Myocyte (in vitro differentiated cells): ENCODE results near the gene LBX1. TPM values are rescaled to one million over a fixed set of nuclear protein-coding genes. Genes with fewer than 3 reads are reported as not detected.

Experiments used
- DNase-seq: peaks from one replicate; pipeline ENCODE4 v3.0.0-alpha.2; 2012; ENCODE audit warnings: low read depth
- total RNA-seq: library from RNA; depleted of rRNA; stranded (reverse); fragments of >200 nt; gene quantifications from 2 replicates; pipeline ENCODE4 v1.2.3, GENCODE V29; 2014

The LBX1 gene
- total RNA-seq, 1 donor from 2014 or later: 11.7 TPM

DNA sequence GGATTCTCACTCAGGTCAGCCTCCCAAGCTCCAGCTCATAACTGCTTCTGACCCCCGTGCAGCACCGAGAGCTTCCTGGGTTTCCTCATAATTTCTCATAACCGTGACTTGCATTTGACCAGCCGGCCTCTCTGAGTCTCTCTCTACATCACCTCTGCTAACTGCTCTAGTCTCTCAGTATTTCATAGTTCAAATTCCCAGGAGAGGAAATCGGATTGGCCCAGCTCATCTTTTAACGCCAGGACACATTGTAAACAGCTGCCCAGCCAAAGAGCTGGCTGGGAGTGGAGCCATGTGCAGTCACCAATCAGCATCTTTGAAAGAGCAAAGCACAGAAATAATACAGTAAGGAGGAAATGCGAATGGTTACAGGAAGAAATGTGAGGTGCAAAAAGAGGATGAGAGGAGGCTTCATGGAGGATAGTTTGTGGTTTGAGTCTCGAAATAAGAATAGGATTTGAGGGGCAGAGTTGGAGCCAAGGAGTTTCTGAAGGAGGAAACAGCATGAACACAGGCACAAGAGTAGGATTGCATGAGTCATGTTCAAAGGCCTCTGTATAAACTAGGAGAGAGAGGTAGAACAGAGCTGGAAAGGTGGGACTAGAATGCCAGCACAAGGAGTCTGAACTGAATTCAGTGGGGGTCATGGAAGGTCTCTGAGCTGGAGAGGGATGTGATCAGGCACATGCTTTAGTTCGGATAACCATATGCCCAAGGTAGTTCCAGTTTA lies 15.2 kb upstream of the LBX1 start:
- peak; percentile 78 for DNase-seq

DNA sequence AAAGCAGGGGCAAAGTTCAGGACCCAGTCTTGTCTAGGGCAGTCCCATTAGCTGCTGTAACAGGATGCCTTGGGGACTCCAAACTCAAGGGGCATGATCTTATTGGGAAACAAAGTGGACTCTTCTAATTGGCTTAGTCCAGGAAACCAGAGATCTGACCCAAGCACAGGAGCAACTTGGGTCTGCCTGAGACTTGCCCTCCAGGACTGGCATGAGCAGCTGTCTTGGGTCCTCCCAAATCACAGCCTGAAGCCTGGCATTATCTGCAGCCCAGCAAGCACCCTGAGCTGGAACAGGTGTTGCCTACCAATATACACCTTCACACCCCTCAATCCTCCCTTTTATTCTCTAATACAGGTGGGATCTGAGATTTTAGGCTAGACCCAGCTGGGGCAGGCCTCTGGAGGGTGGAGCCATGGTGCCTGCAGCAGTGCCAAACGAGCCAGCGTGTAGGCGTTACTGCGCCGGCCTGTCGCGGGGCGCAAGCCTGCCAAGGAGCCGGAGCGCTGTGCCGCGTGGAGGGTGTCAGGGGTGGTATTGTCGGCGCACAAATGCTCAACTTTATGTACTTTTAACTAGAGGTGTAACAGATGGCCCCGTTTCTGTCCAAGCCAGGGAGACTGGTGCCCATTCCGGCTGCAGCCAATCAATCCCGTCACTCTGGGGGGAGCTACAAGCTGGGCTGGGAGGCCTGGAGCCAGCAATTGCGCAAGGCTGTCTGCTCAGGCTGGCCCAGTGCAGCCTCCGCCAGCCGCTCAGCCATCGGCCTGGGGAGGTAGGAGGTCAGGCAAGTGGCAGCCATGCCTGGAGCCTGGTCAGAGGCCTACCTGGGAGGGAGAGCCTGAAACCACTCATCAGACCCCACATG lies 12.8 kb upstream of the LBX1 start:
- DNase-seq: peak; percentile 70

DNA sequence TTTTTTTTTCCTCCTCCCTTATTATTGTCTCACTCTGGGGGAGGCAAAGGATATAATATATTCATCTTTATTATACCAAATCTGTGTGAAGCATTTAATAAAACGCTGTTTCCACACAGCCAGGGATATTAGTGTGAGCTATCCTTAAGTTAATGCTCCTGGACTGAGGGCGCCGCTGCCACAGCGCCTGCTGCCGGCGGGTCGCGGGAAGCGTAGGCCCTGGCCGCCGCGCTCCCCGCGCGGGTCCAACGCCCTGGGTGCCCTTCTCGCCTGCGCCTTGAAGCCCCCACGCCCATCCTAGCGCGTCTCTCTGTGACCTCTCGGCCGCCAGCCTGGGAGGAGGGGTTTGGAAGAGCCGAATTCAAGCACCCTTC lies 9.5 kb upstream of the LBX1 start:
- DNase-seq: no peak

DNA sequence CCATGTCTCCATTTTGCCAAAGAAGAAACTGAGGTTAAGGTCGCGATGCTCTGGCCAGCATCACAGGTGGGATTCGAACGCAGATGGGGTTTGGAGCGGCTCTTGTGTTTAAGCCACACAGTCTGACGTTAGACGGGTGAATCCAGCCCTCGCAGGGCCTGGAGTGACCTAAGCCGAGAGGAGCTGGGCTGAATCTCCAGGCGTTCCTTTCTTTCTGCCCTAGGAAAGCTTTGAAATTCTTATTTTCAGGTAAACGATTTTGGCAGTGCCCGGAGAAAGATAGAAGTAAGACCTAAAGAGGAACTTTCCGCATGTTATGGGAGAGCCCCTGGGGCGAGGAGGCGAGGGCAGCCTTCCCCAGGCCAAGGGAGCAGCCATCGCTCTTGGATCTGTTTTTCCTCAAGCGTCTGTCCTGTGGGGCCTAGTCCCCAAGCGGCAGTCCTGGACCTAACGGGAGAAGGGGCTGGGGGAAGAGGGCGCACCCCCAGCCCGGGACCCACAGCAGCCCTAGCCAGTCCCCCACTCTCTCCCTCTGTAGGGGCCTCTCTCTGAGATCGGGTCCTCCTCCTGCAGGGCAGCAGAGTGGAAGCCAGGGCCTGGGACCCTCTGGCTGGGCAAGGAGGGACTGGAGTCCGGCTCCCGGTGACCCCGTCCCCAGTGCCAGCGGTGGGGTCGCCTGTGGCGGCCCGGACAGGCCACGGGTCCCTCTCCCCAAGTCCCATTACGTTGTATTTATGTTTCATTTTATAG lies 8.9 kb upstream of the LBX1 start:
- DNase-seq: no peak

DNA sequence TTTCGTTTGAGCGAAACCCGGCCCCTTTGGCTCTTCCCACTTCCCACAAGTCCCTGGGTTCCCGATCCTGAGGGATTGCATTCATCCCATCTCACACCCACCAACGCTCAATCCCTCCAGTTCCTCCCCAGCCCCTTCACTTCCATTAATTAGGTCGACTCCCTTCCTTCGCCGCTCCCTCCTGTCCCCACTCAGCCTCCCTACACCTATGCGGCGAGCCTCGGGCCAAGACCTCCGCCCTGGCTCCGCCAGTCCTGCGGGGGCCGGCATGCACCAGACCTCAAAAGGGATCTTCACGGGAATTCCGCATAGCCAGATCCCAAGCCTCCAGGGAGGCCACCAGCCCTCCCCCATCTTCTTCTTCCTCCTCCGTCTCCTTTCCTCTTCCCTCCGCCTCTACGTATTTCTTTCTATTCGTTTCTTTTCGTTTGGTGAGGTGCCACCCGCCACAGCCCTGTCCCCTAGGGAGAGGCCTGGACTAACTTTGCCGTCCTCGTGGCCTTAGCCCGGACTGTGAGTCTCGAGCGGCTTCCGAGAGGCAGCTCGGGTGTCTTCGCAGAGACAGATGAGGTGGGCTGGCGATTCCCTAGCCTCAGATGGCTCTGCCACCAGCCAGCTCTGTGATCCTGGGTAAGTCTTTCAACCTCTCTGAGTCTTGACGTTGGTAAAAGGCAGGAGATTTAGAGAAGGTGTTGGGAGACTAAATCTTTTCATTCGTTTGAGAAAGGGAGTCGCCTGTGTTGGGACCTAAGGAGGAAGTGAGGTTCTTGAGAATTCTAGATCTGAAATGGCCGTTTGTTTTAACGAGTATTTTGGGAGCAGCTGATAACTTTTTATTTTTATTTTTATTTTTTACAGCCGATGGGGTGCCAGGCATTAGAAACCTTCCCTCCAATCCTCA lies 8.1 kb upstream of the LBX1 start:
- no peak for DNase-seq

DNA sequence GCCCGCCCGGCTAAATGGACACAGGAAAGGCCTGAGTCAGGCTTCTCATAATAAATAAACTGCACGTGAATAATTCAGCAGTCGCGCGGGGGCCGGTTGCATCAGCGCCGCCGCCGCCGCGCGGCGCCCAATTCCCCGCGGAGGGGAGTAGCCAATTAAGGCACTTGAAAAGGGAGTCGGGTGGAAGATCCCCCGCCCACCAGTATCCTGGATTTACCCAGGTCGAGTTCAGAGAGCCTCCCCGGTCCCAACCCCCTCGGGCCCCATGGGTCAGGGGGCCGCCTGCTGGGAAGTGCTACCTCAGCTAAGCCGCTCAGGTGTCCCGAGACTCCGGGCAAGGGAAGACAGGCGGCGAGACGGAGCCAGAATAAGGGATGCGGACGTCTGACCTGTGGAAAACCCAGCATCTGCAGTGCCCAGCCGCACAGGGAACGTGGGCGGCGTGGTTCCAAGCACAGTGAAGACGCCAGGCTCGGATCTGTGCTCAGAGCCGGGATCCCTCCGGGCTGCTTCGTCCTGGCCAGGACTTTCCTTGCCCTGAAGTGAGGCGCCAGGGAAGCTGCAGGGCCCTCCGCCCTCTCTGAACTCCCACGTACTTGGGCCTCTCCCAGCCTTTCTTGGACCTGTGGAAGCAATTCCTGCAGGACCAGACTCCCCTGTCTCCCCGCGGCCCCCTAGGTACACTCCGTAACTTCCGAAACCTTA lies 7.3 kb upstream of the LBX1 start:
- DNase-seq: no peak

DNA sequence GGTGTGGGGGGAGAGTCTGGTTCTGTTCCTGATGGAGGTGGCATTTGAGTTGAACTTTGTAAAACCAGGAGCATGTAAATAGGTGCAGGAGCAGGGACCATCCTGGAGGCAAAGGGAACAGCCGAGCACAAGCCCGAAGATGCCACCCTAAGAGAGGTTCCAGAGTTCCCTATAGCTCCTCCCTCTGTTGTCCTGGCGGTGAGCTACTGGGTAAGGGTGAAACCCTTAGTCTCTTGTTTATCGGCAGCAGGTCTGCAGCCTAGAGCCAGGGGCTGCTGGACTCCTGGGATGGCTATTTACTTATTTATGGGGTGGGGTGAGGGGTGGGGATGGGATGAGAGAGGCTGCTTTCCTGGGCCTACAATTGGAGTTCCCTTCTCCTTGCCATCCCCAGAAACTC lies 6.5 kb upstream of the LBX1 start:
- DNase-seq: no peak

DNA sequence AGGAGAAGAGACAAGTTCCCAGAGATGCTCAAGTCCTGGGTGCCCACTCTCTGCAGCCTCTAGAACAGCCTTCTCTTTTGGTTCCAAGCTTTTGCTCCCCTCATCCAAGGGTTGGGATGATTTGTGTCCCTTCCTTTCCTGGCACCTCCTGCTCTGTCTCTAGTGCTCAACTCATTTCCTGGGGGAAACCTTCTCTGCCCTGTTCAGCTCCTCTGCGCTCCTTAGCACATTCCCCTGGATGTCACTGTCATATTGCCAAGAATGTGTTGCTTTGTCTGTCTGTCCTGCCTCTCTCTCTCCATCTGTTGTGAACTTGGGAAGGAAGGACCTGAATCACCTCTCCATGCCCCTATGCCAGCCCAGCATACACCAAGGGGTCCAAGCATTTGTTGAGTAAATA lies 5.1 kb upstream of the LBX1 start:
- no peak for DNase-seq

DNA sequence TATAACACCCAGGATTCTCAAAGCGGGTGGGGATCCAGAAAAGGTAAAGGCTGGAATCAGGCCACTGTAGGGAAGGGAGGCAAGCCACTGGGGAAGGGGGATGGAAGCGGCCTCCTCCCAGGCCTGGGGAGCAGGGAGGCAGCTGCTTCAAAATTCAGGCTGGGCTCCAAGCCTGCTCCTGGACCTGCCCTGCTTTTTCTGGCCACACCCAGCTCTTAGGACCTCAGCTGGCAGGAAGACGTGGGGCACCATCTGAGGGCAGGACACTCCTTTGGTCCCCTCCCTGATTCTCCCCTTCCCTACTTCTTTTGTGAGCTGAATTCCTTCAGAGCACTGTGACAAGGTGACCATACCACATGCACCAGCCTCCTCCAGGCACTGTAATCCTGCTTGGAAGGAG lies 4.6 kb upstream of the LBX1 start:
- peak; percentile 74 for DNase-seq

DNA sequence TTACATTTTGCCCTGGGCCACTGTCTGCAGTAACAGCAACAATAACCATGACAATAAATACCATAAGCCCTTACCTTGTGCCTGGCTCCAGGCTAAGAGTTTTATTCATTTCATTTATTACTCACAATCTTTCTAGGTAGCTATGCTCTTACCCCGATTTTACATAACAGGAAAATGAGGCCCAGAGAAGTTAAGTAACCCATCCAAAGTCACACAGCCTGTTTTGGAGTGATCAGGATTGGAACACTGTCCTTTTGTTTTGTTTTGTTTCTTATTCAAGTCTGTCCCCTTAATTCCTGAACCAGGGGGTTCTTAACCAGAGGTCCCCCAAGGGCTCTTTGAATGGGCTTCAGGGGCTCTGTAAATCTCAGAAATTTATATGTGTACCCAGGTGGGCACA lies 4.2 kb upstream of the LBX1 start:
- no peak for DNase-seq

DNA sequence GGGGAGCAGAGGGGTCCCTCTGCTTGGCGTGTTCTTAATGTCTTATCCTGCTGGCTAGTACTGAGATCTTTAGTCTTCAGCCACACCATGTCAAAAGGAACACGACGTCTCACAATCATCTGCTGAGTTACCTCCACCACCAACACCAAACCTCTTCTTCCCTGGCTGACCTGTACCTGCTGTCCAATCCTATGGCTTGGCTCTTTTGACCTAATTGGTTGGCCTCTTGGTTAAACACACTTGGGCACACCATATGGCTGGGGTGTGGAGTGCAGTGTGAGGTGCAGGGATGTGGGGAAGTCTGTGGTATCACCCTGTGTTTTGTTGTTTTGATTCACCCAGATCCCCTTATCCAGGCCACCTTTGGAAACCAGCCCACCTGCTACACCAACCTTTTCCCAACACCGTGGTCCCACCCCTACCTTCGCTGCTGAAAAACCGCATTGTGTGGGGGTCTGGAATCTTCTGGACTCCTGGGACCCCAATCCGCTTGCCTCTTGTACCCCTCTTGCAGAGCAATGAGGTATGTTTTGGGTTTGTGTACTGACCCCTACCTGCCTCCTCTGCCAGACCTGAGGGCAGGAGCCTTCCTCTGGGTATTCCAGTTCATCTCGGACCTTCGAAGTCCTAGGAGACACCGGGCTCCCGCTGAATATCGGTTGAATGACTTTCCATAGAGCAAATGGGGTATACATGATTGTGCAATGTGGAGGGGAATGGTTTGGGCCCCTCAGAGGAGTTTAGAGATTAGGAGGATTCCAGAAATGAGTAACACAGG lies 2.8 kb upstream of the LBX1 start:
- DNase-seq: no peak

DNA sequence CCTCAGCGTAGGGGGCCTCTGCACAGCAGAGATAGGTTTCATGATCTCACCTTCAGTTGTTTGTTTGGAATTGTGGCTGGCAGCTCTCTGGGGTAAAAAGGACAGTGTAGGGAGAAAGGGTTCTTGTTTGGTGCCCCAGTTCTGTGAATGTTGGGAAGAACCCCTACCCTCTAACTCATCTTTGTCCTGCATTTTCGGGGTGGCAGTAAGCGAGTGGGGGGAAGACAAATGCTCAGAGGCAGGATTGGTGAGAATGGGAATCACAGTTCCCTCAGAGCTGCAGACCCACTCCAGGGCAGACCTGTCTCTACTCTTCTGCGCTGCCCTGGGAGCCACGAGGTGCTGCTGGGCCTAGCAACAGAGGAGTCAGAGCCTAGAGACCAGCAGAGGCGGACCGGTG lies 1.8 kb upstream of the LBX1 start:
- DNase-seq: no peak

DNA sequence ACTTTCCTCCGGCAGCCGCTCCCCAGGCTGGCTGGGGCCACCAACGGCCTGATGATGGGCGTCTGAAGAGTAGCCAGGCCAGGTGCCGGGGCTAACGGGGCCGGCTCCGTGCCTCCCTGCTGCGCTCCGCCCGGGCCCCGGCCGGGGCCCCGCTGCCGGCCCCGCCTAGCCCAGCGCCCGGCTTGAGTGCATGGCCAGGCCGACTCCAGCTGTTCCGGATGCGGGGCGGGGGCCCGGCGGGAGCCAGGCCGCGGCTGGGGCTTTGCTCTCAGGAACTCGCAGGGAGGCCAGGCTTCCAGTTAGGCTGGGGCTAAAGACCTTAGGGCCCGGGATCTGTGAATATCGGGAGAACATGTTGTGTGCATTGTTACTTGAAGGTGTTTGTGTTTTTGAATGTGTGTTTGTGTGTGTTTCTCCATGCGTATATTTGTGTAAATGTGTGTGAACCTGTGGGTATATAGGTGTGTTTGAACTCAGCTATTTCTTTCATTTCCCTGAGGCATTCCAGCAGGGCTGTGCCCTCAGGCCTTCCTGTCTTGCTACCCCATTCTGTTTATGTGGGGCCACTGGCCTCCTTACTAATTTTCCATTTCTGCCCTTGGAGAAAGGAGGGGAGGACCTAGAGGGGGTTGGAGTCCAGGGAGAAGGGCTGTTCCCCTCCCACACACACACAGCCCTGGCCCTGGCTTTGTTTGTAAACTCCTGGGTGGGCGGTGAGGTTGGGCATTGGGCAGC lies 1.1 kb upstream of the LBX1 start:
- peak; percentile 71 for DNase-seq

DNA sequence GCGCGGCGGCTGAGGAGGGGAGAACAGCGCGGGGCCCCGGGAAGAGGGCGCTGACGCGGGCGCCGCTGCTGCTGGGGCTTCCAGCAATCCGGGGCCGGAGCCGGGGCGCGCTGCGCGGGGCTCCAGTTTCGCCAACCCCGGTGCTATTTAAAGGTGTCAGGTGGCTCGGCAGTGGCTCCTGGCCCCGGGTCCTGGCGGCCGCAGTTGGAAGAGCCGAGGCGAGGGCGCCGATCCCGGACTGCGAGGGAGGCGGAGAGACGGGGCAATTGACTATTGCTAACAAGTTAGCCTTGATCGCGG lies 347 bp downstream of the LBX1 start:
- peak; percentile 65 for DNase-seq

DNA sequence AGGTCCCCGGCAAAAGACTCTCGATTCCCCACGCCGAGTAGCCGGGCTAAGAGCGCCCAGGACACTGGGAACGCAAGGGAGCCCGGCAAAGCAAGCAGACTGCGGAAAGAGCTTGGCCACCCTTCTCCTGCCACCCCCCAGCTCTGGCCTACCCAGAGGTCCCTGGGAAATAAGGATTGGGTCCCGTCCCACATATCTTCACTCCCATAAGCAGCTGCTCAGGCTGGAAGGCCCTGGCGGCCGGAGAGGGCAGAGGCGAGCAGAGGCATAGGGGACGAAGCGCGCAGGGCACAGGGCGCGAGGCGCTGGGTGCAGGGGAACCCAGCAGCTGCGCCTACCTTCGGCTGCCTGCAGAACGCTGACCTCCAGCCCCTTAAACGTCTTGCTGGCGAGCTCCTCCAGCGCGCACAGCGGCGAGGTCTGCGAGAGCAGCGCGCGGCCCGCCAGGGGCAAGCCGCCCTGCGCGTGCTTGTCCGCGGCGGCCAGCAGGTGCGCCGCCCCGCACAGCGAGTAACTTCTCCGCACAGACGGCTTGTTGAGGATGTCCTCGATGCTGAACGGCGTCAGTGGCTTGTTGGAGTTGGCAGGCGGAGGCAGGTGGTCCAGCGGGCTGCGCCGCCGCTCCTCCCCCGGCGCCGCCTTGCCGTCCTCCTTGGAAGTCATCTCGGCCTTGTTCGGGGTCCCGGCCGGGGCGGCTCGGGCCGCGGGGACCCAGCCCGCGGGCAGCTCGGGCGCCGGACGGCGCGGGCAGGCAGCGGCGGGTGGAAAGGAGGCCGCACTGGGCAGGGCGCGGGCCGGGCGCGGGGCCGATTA lies 904 bp downstream of the LBX1 start:
- DNase-seq: peak; percentile 33

DNA sequence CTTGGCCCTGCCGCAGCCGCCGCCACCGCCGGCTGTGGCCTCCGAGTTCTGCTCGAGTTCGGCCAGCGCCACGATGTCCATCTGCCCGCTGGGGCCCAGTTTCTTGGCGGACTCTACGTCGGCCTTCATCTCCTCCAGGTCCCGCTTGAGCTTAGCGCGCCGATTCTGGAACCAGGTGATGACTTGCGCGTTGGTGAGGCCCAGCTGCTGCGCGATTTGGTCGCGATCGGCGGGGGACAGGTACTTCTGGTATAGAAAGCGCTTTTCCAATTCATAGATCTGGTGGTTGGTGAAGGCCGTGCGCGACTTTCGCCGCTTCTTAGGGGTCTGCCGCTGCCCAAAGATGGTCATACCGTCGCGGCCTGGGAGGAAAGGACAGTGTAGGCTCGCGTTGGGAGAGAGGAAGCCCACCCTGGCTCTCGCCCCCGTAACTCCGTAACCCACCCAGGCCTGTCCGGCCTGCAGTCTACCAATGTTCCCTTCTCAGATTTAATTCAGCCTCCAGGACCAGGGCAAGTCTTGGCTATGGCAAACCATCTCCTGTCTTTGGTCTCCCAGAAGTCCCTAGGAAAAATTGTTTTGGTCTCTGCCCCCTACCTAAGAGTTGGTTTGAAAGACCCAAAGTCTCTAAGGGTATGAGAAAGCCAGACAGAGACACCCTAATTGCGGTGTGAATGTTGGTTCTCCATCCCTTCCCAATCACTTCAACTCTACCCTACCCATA lies 1.7 kb downstream of the LBX1 start:
- no peak for DNase-seq
